ENCODE data around the gene SLC28A2. TPM values are rescaled to one million over a fixed set of nuclear protein-coding genes. Genes with fewer than 3 reads are reported as not detected.

The SLC28A2 gene
- total and polyA plus RNA-seq, 2 of the 13 experiments (the other 11 are each of a cell fraction or from before 2014, with no cell fraction given), result 0.01 to 0.11 TPM

DNA sequence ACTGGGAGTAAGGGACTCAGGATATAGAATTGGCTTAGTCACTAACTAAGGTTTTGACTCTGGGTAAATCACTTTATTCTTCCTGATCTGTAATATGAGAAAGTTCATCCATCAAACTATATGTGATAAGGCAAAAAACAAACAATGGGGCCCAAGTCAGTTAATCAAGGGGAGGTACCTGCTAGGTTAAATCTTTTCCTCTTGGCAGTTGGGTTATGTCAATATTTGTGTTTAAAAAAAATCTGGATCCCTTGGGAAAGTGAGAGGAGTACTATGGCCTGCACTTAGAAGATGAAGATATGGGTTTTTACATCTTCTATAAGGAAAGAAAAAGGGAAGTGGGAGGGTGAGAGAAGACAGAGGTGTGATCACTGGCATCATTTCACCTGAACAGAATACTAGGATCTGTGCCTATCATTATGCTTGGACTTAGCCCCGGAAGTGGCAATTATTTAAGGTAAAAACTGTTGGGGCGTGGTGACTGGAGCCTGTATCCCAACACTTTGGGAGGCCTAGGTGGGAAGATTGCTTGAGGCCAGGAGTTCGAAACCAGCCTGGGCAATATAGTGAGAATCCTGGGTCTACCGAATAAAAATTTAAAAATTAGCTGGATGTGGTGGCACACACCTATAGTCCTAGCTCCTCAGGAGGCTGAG lies 2.8 kb upstream of the SLC28A2 start (continued):
- TF ChIP-seq MLXIP (CRISPR knock-in tag; IDR thresholded peaks at IDR 0.05; ENCODE audit: borderline replicate concordance), result no peak
- no peak for TF ChIP-seq ZNF414 (CRISPR knock-in tag; IDR thresholded peaks at IDR 0.05)
- TF ChIP-seq ASH2L (IDR thresholded peaks at IDR 0.05; ENCODE audit: insufficient read length, low read depth, low read length), result no peak
- TF ChIP-seq PBX2 (CRISPR knock-in tag; IDR thresholded peaks at IDR 0.05), result no peak
- TF ChIP-seq ZNF619 (CRISPR knock-in tag; IDR thresholded peaks at IDR 0.05), result no peak

DNA sequence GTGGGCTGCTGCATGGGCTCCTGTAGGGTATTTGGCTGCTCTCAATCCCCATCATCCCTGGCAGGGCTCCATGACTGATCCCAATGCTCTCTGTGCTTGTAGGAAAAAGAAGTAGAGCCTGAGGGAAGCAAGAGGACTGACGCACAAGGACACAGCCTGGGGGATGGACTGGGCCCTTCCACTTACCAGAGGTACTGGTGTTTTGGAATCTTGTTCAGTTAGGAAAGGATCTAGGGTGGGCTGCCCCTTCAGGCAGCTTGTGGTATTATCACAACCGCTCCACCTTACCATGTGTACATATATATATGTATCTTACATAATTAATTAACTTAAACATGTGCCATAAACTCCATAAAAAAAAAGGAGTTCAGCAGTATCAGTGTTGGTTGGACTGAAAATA lies 1.3 kb downstream of the SLC28A2 start:
- BruUV-seq (replicated peaks), result no TSS peak
- no peak for FAIRE-seq
- CTCF ChIA-PET (ENCODE audit: low intra/inter-chr PET ratio, low total read pairs), result no interaction called here
- H3K9me3 ChIP-seq (ENCODE audit: low read length), result no peaks in the 10 kb centered on the region
- no peak overlapping the region for H3K4me2 ChIP-seq (ENCODE audit: low read depth, low read length)
- no peak overlapping the region for H2AFZ ChIP-seq (ENCODE audit: low read length)
- no peak for DNase-seq (ENCODE audit: low spot score)
- POLR2A ChIA-PET, result interaction anchor here (2.0 kb wide), 1 partner anchor 26 kb away, joined by 6 read pairs; no protein-coding TSS in a partner anchor
- H3K4me3 ChIP-seq (replicated peaks in 1 of 3; ENCODE audit: insufficient read depth in 1 of 3, low read depth in 2 of 3, low read length in 3 of 3), result no peak overlapping the region
- in situ Hi-C loops (cut with HindIII; ENCODE audit: extremely low pct_ligation_motif_present, low pct_unique_long_range_greater_than_20kb), result no loop called here
- peak; percentile 82 for ATAC-seq
- no peak overlapping the region for H3K9ac ChIP-seq (ENCODE audit: insufficient read depth, low read depth, low read length)
- no peaks in the 10 kb centered on the region for H3K27me3 ChIP-seq (ENCODE audit: control insufficient read depth in 1 of 2, insufficient read depth in 2 of 2, low read length in 2 of 2)
- H3K4me1 ChIP-seq (ENCODE audit: insufficient read depth, low read length), result peaks cover 20% of the 10 kb centered on the region
- intact Hi-C loops (cut with micrococcal nuclease; ENCODE audit: unreplicated experiment), result no loop called here
- 48% methylated on average over 2 of the region's 2 CpGs for WGBS (ENCODE audit: low lambda C conversion rate)
- H3K27ac ChIP-seq (ENCODE audit: extremely low read length, insufficient read depth, low read length), result no peak overlapping the region
- TF ChIP-seq, protein P1, sequence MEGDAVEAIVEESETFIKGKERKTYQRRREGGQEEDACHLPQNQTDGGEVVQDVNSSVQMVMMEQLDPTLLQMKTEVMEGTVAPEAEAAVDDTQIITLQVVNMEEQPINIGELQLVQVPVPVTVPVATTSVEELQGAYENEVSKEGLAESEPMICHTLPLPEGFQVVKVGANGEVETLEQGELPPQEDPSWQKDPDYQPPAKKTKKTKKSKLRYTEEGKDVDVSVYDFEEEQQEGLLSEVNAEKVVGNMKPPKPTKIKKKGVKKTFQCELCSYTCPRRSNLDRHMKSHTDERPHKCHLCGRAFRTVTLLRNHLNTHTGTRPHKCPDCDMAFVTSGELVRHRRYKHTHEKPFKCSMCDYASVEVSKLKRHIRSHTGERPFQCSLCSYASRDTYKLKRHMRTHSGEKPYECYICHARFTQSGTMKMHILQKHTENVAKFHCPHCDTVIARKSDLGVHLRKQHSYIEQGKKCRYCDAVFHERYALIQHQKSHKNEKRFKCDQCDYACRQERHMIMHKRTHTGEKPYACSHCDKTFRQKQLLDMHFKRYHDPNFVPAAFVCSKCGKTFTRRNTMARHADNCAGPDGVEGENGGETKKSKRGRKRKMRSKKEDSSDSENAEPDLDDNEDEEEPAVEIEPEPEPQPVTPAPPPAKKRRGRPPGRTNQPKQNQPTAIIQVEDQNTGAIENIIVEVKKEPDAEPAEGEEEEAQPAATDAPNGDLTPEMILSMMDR (CRISPR knock-in tag; IDR thresholded peaks at IDR 0.05), result 0 out of 2 replicates have a peak, but pooled peaks have one; percentile 17
- TF ChIP-seq ZNF777 (CRISPR knock-in tag; IDR thresholded peaks at IDR 0.05), result no peak
- H3K79me2 ChIP-seq (ENCODE audit: insufficient read depth, low read length), result no peaks in the 10 kb centered on the region
- H4K20me1 ChIP-seq (ENCODE audit: insufficient read depth, low read length), result no peaks in the 10 kb centered on the region
- no peaks in the 10 kb centered on the region for H3K36me3 ChIP-seq (replicated peaks in 1 of 2; ENCODE audit: control insufficient read depth in 1 of 2, insufficient read depth in 2 of 2, low read length in 2 of 2)
